NB4 (cell line): Measurements from ENCODE around the gene PHF12.

Source experiments
- MYC ChIP-seq: IDR thresholded peaks from 2 replicates; pipeline ENCODE4 v1.6.1; 2011; ENCODE audit warnings: low read depth, low read length
- POLR2A ChIP-seq: IDR thresholded peaks from 2 replicates; pipeline ENCODE4 v1.6.1; 2011; ENCODE audit warnings: mild to moderate bottlenecking; ENCODE audit not compliant: insufficient read length; ENCODE audit errors: extremely low read depth
- TF ChIP-seq, protein P1 (sequence below): IDR thresholded peaks from one replicate; pipeline ENCODE4 v1.5.1; 2012; ENCODE audit warnings: low read depth, low read length
- TF ChIP-seq, protein P2 (sequence below): IDR thresholded peaks from 2 replicates; pipeline ENCODE4 v1.6.1; 2011; ENCODE audit warnings: low read depth, low read length

DNA sequence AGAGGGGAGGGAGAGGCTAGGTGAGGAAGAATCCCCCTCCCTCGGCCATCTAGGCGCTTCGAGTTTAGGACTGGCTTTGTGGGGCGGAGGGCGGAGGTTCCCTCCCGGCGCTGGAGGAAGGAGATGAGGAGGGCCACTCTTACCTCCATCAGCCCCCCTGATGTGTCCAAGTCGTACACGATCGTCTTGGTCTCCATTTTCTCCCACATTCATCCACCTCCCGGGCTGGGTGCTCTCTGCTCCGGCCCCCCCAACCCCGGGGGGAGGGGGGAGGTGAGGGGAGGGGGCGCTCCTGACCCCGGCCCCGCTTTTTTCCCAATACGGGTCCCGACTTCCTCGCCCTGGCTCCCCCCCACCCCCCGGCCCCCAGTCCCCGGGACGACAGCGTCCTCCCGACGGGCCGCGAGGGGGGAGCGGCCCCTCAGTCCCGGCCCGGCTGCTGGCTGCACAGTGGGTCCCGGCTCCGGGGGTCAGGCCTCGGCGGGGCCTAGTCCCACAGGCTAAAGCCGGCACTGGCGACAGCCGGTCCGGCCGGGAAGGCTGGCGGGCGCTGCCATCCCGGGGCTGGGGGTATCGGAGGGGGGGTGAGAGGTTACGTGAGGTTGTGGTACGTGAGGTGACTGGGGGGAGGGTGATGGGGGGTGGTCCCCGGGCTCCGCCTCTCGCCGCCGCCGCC lies 428 bp downstream of the PHF12 start:
- TF ChIP-seq POLR2A (no peak), MYC (0 out of 2 replicates have a peak, but pooled peaks have one; percentile 39)
- TF ChIP-seq, protein P1, sequence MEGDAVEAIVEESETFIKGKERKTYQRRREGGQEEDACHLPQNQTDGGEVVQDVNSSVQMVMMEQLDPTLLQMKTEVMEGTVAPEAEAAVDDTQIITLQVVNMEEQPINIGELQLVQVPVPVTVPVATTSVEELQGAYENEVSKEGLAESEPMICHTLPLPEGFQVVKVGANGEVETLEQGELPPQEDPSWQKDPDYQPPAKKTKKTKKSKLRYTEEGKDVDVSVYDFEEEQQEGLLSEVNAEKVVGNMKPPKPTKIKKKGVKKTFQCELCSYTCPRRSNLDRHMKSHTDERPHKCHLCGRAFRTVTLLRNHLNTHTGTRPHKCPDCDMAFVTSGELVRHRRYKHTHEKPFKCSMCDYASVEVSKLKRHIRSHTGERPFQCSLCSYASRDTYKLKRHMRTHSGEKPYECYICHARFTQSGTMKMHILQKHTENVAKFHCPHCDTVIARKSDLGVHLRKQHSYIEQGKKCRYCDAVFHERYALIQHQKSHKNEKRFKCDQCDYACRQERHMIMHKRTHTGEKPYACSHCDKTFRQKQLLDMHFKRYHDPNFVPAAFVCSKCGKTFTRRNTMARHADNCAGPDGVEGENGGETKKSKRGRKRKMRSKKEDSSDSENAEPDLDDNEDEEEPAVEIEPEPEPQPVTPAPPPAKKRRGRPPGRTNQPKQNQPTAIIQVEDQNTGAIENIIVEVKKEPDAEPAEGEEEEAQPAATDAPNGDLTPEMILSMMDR, result no peak
- TF ChIP-seq, protein P2, sequence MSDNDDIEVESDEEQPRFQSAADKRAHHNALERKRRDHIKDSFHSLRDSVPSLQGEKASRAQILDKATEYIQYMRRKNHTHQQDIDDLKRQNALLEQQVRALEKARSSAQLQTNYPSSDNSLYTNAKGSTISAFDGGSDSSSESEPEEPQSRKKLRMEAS, result no peak
